HG03045 (cell line): Measurements from ENCODE around the gene GLP2R.

Experiments used
- ATAC-seq: cut with Tn5 transposase; IDR thresholded peaks from one replicate; pipeline ENCODE4 v1.9.1; 2021; ENCODE audit warnings: mild to moderate bottlenecking, moderate library complexity; ENCODE audit not compliant: unreplicated experiment

GLP2R gene

GRCh38 chr17:9811537-9811936, 14.2 kb upstream of the GLP2R start:
- no peak for ATAC-seq

GRCh38 chr17:9813166-9813565, 12.6 kb upstream of the GLP2R start:
- no peak for ATAC-seq

GRCh38 chr17:9814337-9814945, 11.3 kb upstream of the GLP2R start:
- ATAC-seq, result no peak

- no peak for ATAC-seq
Measured at GRCh38 chr17:9816472-9816871, 9.3 kb upstream of the GLP2R start.

- ATAC-seq, result no peak
Measured at GRCh38 chr17:9817086-9817485, 8.6 kb upstream of the GLP2R start.

GRCh38 chr17:9818760-9819159, 7.0 kb upstream of the GLP2R start:
- ATAC-seq, result no peak

- no peak for ATAC-seq
Measured at GRCh38 chr17:9820448-9820847, 5.3 kb upstream of the GLP2R start.

GRCh38 chr17:9821921-9822320, 3.8 kb upstream of the GLP2R start, which contains the start of gene GSG1L2:
GSG1L2 (minus strand) TSS chr17:9822079; CDS start chr17:9822071, 8 bp downstream.
- ATAC-seq, result no peak

GRCh38 chr17:9824094-9824493, 1.6 kb upstream of the GLP2R start:
- no peak for ATAC-seq

- no peak for ATAC-seq
Measured at GRCh38 chr17:9824797-9825338, 856 bp upstream of the GLP2R start.

- no peak for ATAC-seq
Measured at GRCh38 chr17:9828296-9829295, 2.9 kb downstream of the GLP2R start.

- ATAC-seq, result no peak
Measured at GRCh38 chr17:9829343-9829742, 3.6 kb downstream of the GLP2R start.

GRCh38 chr17:9830711-9831110, 5.0 kb downstream of the GLP2R start:
- ATAC-seq, result no peak

- ATAC-seq, result no peak
Measured at GRCh38 chr17:9833922-9834321, 8.2 kb downstream of the GLP2R start.

- no peak for ATAC-seq
Measured at GRCh38 chr17:9837551-9838471, 12.1 kb downstream of the GLP2R start.

GRCh38 chr17:9839433-9839832, 13.7 kb downstream of the GLP2R start:
- no peak for ATAC-seq

- no peak for ATAC-seq
Measured at GRCh38 chr17:9842057-9842758, 16.5 kb downstream of the GLP2R start.

GRCh38 chr17:9843152-9844010, 17.7 kb downstream of the GLP2R start:
- ATAC-seq, result no peak

- ATAC-seq, result no peak
Measured at GRCh38 chr17:9844153-9844552, 18.4 kb downstream of the GLP2R start.
